Calu3 (cell line): ENCODE results near the gene GDNF. TPM values are rescaled to one million over a fixed set of nuclear protein-coding genes. Genes with fewer than 3 reads are reported as not detected.

Source experiments
- BruUV-seq: library from RNA; stranded (reverse); fragments of 400-500 nt; replicated peaks from 2 replicates; lab custom pipeline; 2021; lab: Mats Ljungman, UMichigan
- CTCF ChIA-PET: fragments of 300-600 bp; sonication (Branson Sonifier 250); formaldehyde crosslinking; loops from one replicate; lab custom pipeline; 2022; ENCODE audit warnings: antibody characterized with exemption; lab: Charles Lee
- DNase-seq: peaks from one replicate; pipeline ENCODE4 v3.0.0; 2022
- H3K27ac Mint-ChIP-seq: one replicate; pipeline ENCODE4 v1.8.0; 2022; ENCODE audit warnings: mixed read lengths; ENCODE audit not compliant: unreplicated experiment
- H3K27me3 Mint-ChIP-seq: one replicate; pipeline ENCODE4 v1.8.0; 2022; ENCODE audit warnings: mixed read lengths; ENCODE audit not compliant: unreplicated experiment
- H3K36me3 Mint-ChIP-seq: one replicate; pipeline ENCODE4 v1.8.0; 2022; ENCODE audit warnings: mild to moderate bottlenecking, moderate library complexity, mixed read lengths; ENCODE audit not compliant: insufficient read depth, unreplicated experiment
- H3K4me1 Mint-ChIP-seq: one replicate; pipeline ENCODE4 v1.8.0; 2022; ENCODE audit warnings: mild to moderate bottlenecking, low read depth, mixed read lengths; ENCODE audit not compliant: unreplicated experiment
- H3K4me3 Mint-ChIP-seq: one replicate; pipeline ENCODE4 v1.8.0; 2022; ENCODE audit warnings: mild to moderate bottlenecking, low read depth, moderate library complexity, mixed read lengths; ENCODE audit not compliant: unreplicated experiment
- H3K9me3 Mint-ChIP-seq: one replicate; pipeline ENCODE4 v1.8.0; 2022; ENCODE audit warnings: low read depth, mixed read lengths; ENCODE audit not compliant: unreplicated experiment
- intact Hi-C: fragments of 100-400 bp; cut with micrococcal nuclease; formaldehyde crosslinking; loops from one replicate; pipeline ENCODE4 v1.10.0; 2022; ENCODE audit not compliant: unreplicated experiment
- total RNA-seq: library from RNA; stranded (reverse); gene quantifications from 2 replicates; pipeline ENCODE4 v1.2.3, GENCODE V29; 2022
- TF ChIP-seq, protein P1 (sequence below): fragments of 200-600 bp; IDR thresholded peaks from one replicate; pipeline ENCODE4 v1.8.0; 2022; ENCODE audit warnings: antibody characterized with exemption; ENCODE audit not compliant: unreplicated experiment

Gene GDNF
- total RNA-seq, 1 experiment from 2014 or later: not detected

DNA sequence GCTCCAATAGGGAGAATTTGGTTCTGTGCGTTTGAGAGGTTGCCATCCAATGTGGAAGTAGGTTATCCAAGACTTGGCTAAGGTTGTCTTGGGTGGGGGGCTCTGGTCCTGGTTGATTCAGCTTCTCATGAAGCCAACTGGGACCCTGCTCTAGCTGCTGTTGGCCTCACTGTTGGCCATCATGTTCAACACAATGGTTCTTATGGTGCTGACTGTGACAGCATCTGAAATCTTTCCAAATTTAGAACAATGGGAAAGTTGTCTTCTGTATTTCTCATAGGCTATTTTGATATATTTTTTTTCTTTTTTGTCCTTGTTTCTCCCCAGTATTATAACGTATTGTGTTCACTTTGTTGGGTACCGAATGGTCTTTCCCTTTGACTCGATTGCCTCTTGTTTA lies 71.9 kb downstream of the GDNF start:
- H3K4me3 Mint-ChIP-seq: no peak overlapping the region
- CTCF ChIA-PET: no interaction called here
- peaks cover 17% of the 10 kb centered on the region for H3K27me3 Mint-ChIP-seq
- H3K36me3 Mint-ChIP-seq: no peaks in the 10 kb centered on the region
- TF ChIP-seq, protein P1, sequence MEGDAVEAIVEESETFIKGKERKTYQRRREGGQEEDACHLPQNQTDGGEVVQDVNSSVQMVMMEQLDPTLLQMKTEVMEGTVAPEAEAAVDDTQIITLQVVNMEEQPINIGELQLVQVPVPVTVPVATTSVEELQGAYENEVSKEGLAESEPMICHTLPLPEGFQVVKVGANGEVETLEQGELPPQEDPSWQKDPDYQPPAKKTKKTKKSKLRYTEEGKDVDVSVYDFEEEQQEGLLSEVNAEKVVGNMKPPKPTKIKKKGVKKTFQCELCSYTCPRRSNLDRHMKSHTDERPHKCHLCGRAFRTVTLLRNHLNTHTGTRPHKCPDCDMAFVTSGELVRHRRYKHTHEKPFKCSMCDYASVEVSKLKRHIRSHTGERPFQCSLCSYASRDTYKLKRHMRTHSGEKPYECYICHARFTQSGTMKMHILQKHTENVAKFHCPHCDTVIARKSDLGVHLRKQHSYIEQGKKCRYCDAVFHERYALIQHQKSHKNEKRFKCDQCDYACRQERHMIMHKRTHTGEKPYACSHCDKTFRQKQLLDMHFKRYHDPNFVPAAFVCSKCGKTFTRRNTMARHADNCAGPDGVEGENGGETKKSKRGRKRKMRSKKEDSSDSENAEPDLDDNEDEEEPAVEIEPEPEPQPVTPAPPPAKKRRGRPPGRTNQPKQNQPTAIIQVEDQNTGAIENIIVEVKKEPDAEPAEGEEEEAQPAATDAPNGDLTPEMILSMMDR: no peak
- no peak overlapping the region for H3K27ac Mint-ChIP-seq
- H3K9me3 Mint-ChIP-seq: no peaks in the 10 kb centered on the region
- intact Hi-C loops: no loop called here
- H3K4me1 Mint-ChIP-seq: no peaks in the 10 kb centered on the region
- no peak for DNase-seq
- no TSS peak for BruUV-seq

DNA sequence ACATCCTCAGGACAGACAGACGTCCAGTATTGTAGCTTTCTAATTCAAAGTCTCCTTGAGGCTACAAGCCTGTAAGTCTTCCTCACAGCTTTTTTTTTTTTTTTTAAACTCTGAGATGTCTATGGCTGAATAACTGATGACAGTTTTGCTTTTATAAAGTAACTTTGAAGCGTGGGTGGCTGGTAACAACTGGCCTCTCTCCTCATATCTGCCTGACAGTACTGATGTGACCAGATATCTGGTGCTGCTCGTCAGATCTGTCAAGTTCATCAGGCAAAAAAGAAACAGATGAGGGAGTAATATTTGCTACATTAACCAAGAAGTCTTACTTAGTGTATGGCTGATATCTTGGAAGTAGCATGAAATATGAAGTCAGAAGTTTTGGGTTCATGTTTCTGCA lies 72.6 kb downstream of the GDNF start:
- intact Hi-C loops: no loop called here
- no peak overlapping the region for H3K4me3 Mint-ChIP-seq
- H3K36me3 Mint-ChIP-seq: no peaks in the 10 kb centered on the region
- DNase-seq: no peak
- H3K4me1 Mint-ChIP-seq: no peaks in the 10 kb centered on the region
- TF ChIP-seq, protein P1: no peak
- CTCF ChIA-PET: interaction anchor here (0.5 kb wide), 2 partner anchors 135 to 927 kb away, joined by 3 read pairs; no protein-coding TSS in a partner anchor
- no peaks in the 10 kb centered on the region for H3K9me3 Mint-ChIP-seq
- no peak overlapping the region for H3K27ac Mint-ChIP-seq
- H3K27me3 Mint-ChIP-seq: peaks cover 17% of the 10 kb centered on the region
- BruUV-seq: no TSS peak
